Gastrocnemius medialis (tissue), 4 donors: ENCODE results near the gene FAM3D.

Experiments
- CTCF ChIP-seq, 5 experiments: fragments of 450-650 bp in 3 of 5; fragments of 200-600 bp in 2 of 5; sonication (generic) in 2 of 5; IDR thresholded peaks in 4 of 5; conservative IDR thresholded peaks in 1 of 5; 1 replicate in 4 of 5; 2 replicates in 1 of 5; pipeline ENCODE4 v1.5.1; 2016 to 2019; ENCODE audit warnings: antibody characterized with exemption in 5 of 5, mild to moderate bottlenecking in 3 of 5, moderate library complexity in 3 of 5
- POLR2A ChIP-seq, 2 donors: fragments of 450-650 bp; IDR thresholded peaks; one replicate each; pipeline ENCODE4 v1.6.1; 2017; ENCODE audit warnings: antibody characterized with exemption in 2 of 2, mild to moderate bottlenecking in 2 of 2, moderate library complexity in 2 of 2

- TF ChIP-seq CTCF (IDR thresholded peaks at IDR 0.05 in 4 of 5, conservative IDR thresholded peaks at IDR 0.05 in 1 of 5) = no peak
- TF ChIP-seq POLR2A (IDR thresholded peaks at IDR 0.05) = no peak
These were observed 2.0 kb downstream of the FAM3D start for GRCh38 chr3:58664611-58665010.
